Daoy (cell line): ENCODE results near the gene LRIG1. TPM values are rescaled to one million over a fixed set of nuclear protein-coding genes. Genes with fewer than 3 reads are reported as not detected.

Experiments
- DNase-seq: peaks from one replicate; pipeline ENCODE4 v3.0.0-alpha.2; 2015; ENCODE audit warnings: low read depth
- total RNA-seq: library from RNA; depleted of rRNA; stranded (reverse); fragments of >200 nt; shearing (Covaris generic); gene quantifications from 2 replicates; pipeline ENCODE4 v1.2.3, GENCODE V29; 2014

Gene LRIG1
- total RNA-seq, 1 experiment from 2014 or later: 23.8 TPM

GRCh38 chr3:66402596-66403290 lies 98.1 kb downstream of the LRIG1 start:
- DNase-seq: no peak

GRCh38 chr3:66401675-66402491 lies 98.9 kb downstream of the LRIG1 start:
- DNase-seq: no peak

GRCh38 chr3:66401157-66401550 lies 99.7 kb downstream of the LRIG1 start:
- DNase-seq: no peak

GRCh38 chr3:66400411-66401156 lies 100.2 kb downstream of the LRIG1 start:
- no peak for DNase-seq

GRCh38 chr3:66399529-66400232 lies 101.1 kb downstream of the LRIG1 start:
- no peak for DNase-seq

- no peak for DNase-seq
Observed at GRCh38 chr3:66398228-66399025, 102.4 kb downstream of the LRIG1 start.

GRCh38 chr3:66397745-66398144 lies 103.1 kb downstream of the LRIG1 start:
- no peak for DNase-seq

- DNase-seq: no peak
Observed at GRCh38 chr3:66396888-66397287, 103.9 kb downstream of the LRIG1 start.

- no peak for DNase-seq
Observed at GRCh38 chr3:66396161-66396760, 104.6 kb downstream of the LRIG1 start.

GRCh38 chr3:66395635-66396034 lies 105.2 kb downstream of the LRIG1 start:
- no peak for DNase-seq

- no peak for DNase-seq
Observed at GRCh38 chr3:66394753-66395249, 106.0 kb downstream of the LRIG1 start.

GRCh38 chr3:66394019-66394752 lies 106.6 kb downstream of the LRIG1 start:
- no peak for DNase-seq

GRCh38 chr3:66393333-66394005 lies 107.4 kb downstream of the LRIG1 start:
- DNase-seq: no peak

- no peak for DNase-seq
Observed at GRCh38 chr3:66392966-66393332, 107.9 kb downstream of the LRIG1 start.

GRCh38 chr3:66392512-66392911 lies 108.3 kb downstream of the LRIG1 start:
- no peak for DNase-seq

- no peak for DNase-seq
Observed at GRCh38 chr3:66390013-66390412, 110.8 kb downstream of the LRIG1 start.

GRCh38 chr3:66386925-66387650 lies 113.7 kb downstream of the LRIG1 start:
- no peak for DNase-seq
